Posterior vena cava (tissue), 2 donors: ENCODE data around the gene NSFL1C. TPM values are rescaled to one million over a fixed set of nuclear protein-coding genes. Genes with fewer than 3 reads are reported as not detected.
"Not testable (repeated sequence)": the region's sequence is repeated elsewhere in the genome, so short reads cannot be mapped to it uniquely, and the experiment has no call there.

Source experiments
- DNase-seq: peaks from one replicate; pipeline ENCODE4 v3.0.0-alpha.2; 2020; ENCODE audit warnings: low spot score
- intact Hi-C, 2 donors: fragments of 100-400 bp; cut with DNase I; formaldehyde crosslinking; loops; one replicate each; pipeline versions ENCODE4 v1.14.1 to v1.14.2; 2022 to 2023
- long read RNA-seq, 2 donors: library from polyadenylated mRNA; unstranded; transcript quantifications; one replicate each; pipeline ENCODE4 v2.0.0, GENCODE V29; 2020 to 2021
- total RNA-seq, 2 donors: library from RNA; stranded (reverse); fragmentation: NEBNext Ultra II Directional; extraction: Animal tissue kit (Norgen Biotek cat#: 25700); gene quantifications; one replicate each; pipeline ENCODE4 v1.2.1, GENCODE V29; 2021
- donor health status: DM: yes; HTN: yes; CAD: no.
- donor health status: DM: yes; HTN: yes; CAD: no.

NSFL1C gene
- 10 to 100 TPM; 58.7 to 62.0 TPM for total RNA-seq
- long read RNA-seq, donor 1, transcript NSFL1C-201 (9 exons, 3,568 nt) = major isoform, 36 of 44 reads
- long read RNA-seq, donor 1, partial matches to known transcripts = 2 of 44 reads
- long read RNA-seq, donor 1, other reads (novel, unspliced or antisense) = 5 of 44 reads
- long read RNA-seq, donor 2, transcript NSFL1C-201 (9 exons, 3,568 nt) = major isoform, 237 of 281 reads
- long read RNA-seq, donor 2, partial matches to known transcripts = 5 of 281 reads
- long read RNA-seq, donor 2, other reads (novel, unspliced or antisense) = 30 of 281 reads

- DNase-seq = peak; percentile 99
- intact Hi-C loops = loop anchor here in 1 of 2 donors (2.0 kb wide), 1 partner anchor 74 kb away; the partner anchor contains the start of gene FKBP1A
These were observed at the start of gene NSFL1C for GRCh38 chr20:1466211-1467081. Gene NSFL1C, minus strand, starts transcription at chr20:1466849. Its CDS starts 25 bp downstream, at chr20:1466824.

DNA sequence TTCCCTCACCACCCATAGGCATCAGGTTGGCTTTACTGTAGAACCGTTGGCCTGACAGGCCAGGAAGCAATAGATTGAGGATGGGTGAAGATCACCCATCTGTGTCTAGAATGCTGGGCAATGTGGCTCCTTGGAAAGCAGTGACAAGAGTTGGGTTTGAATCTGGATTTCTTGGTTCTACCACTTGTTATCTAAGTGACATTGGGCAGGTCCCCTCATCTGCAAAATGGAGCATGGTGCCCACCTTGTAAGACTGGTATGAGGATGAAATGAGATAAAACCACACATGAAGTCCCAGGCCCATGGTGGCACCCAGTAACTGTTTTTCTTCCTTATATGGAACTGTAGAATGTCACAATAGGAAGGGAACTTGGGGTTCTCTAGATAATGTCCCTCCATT lies 47.2 kb upstream of the NSFL1C start:
- intact Hi-C loops = no loop called here
- DNase-seq = no peak

DNA sequence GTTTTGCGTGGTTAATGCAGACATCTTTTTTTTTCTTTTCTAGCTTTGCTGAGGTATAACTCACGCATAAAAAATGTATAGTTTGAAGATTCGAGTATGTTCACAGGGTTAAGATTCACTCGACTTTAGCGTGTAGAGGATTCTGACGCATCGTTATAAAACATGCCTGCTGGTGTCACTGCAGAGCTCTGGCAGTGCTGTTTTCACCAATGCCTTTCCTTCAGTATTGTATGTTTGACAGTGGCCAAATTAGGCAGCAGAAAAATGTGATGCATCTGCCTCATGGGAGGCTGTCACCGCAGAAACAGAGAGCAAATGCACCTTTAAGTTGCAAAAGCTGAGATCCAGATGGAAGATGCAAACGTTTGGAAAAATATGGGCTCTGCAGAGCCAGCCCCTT lies 42.6 kb upstream of the NSFL1C start:
- intact Hi-C loops = no loop called here
- no peak for DNase-seq

- DNase-seq = no peak
- intact Hi-C loops = no loop called here
These were observed 41.9 kb upstream of the NSFL1C start for GRCh38 chr20:1508574-1508973.

DNA sequence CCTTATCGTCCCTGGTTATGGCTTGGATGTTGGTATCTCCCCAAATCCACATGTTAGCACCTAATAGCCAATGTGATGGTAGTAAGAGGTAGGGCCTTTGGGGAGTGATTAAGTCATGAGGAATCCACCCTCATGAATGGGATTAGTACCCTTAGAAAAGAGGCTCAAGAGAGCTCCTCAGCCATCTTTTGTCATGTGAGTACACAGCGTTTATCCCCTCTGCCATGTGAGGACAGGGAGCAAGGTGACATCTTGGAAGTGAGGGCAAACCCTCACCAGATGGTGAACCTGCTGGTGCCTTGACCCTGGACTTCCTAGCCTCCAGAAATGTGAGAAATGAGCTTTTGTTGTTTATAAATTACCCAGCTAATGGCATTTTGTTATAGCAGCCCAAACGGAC lies 40.6 kb upstream of the NSFL1C start:
- intact Hi-C loops = no loop called here
- no peak for DNase-seq

DNA sequence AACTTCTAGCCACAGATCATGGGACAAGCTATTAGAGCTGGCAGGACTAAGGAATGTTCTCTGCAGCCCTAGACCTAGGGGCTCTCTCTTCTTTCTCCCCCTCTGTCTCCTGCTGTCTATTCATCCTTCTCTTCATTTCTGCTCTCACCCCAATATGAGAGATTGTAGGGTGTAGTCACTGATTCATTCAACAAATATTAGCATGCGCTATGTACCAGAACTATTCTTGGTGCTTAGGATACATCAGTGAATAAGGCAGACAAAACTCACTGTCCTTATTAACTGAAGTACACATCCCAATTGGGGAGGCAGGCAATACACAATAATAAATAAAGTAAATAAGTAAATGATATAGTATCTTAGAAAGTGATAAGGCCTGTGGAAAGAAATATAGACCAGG lies 39.2 kb upstream of the NSFL1C start:
- DNase-seq = no peak
- intact Hi-C loops = no loop called here

DNA sequence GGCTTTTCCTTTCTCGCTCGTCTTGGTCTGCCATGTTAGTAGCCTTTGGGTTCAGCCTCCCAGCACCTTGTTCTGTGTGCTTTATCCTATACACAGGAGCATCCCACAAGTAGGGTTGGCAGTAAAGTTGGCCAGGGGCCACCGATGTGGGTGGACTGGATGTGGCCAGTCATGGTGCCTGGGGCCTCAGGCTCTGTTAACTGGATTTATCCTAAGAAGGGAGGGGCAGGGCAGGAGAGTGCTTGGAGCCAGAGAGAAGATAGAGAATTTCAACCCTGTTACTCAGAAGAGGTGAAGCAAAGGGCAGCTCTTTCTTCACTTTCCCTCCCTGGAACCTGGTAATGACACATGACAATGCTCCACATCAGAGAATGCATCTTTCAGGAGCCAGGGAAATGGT lies 38.7 kb upstream of the NSFL1C start:
- intact Hi-C loops = no loop called here
- no peak for DNase-seq

DNA sequence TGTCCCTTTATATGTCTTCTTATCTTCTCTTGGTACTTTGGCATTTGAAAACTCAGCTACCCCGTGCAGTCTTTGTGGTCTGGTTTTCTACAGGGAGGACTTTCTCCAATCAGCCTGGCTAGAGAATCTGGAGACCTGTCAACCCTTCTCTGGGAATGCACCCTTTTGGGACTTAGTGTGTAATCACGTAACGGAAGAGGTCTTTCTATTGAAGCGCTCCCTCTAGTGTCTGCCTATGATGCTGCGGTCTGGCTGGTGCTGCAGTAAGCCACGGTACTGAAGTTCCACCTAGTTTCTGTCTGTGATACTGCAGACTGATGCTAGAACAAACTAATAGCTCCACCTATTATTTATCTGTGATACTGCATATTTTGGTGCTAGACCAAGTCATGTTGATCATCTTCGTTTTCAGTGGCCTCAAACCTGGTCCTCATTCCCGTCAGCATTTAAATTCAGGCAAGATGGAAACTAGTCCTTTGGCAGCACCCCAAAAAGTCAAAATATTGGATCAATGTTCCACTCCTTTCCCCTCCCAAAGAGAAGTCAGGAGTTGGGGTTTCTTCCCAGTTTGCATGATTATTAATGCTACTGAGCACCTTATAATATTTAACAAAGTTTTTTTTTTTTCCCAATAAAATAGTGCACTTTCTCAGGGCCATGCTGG lies 37.0 kb upstream of the NSFL1C start:
- intact Hi-C loops = no loop called here
- peak; percentile 87 for DNase-seq

- intact Hi-C loops = no loop called here
- DNase-seq = no peak
These were observed 33.8 kb upstream of the NSFL1C start for GRCh38 chr20:1500496-1500895.

GRCh38 chr20:1499528-1500420 lies 33.1 kb upstream of the NSFL1C start:
- intact Hi-C loops = no loop called here
- no peak for DNase-seq

DNA sequence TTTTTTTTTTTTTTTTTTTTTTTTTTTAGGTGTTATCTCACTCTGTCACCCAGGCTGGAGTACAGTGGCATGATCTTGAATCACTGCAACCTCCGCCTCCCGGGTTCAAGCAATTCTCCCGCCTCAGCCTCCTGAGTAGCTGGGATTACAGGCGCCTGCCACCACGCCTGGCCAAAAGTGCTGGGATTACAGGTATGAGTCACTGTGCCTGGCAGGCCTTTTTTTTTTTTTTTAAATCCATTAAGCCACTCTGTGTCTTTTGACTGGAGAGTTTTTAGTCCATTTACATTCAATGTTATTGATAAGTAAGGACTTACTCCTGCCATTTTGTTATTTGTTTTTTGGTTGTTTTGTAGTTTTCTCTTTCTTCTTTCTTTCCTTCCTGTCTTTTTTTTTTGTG lies 30.7 kb upstream of the NSFL1C start:
- DNase-seq, intact Hi-C loops: not testable (repeated sequence)

DNA sequence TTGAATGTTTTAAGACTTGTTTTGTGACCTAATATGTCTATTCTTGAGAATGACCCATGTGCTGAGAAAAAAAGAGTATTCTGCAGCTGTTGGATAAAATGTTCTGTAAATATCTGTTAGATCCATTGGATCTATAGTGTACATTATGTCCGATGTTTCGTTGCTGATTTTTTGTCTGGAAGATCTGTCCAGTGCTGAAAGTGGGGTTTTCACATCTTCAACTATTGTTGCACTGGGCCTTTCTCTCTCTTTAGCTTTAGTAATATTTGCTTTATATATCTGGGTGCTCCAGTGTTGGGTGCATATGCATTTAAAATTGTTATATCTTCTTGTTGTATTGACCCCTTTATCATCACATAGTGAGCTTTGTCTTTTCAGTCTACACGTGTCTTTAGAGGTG lies 30.3 kb upstream of the NSFL1C start:
- DNase-seq = no peak
- intact Hi-C loops = no loop called here

- DNase-seq = no peak
- intact Hi-C loops = no loop called here
These were observed 27.8 kb upstream of the NSFL1C start for GRCh38 chr20:1494436-1494835.

GRCh38 chr20:1493536-1493935 lies 26.9 kb upstream of the NSFL1C start:
- no peak for DNase-seq

GRCh38 chr20:1491860-1492642 lies 25.4 kb upstream of the NSFL1C start:
- no peak for DNase-seq
- intact Hi-C loops = no loop called here

More at GRCh38 chr20:1493536-1493935, 26.9 kb upstream of the NSFL1C start:
- intact Hi-C loops = no loop called here

DNA sequence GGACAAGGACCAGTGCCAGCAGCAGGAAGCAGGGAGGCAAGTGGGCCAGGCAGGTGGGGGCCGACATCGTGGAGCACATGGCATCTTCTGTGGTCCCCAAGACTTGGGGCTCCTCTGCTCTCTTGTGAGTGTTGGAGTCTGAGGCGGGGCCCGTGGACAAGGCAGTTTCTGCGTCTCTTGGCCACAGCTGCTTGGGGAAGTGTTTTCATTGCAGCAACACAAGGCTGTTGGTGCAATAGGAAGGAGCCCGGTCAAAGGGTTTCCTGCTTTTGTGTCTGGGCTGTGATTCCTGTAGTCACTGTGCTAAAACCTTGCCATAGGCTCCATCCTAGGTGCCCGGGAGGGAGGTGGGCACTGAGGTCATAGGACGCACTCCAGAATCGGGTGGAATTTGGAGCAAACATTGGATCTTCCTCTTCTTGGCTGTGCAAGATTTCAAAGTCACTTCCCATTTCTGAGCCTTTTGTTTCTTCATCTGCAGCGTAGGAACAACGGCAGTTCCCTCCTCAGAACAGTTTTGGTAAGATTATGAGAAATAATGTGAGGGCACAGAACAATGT lies 24.7 kb upstream of the NSFL1C start, which contains the start of gene SIRPB2:
Gene SIRPB2 (minus strand): TSS at position 140 of the 560 bp plus-strand sequence. CDS start 61 bp downstream, at position 79.
- DNase-seq = peak; percentile 88

DNA sequence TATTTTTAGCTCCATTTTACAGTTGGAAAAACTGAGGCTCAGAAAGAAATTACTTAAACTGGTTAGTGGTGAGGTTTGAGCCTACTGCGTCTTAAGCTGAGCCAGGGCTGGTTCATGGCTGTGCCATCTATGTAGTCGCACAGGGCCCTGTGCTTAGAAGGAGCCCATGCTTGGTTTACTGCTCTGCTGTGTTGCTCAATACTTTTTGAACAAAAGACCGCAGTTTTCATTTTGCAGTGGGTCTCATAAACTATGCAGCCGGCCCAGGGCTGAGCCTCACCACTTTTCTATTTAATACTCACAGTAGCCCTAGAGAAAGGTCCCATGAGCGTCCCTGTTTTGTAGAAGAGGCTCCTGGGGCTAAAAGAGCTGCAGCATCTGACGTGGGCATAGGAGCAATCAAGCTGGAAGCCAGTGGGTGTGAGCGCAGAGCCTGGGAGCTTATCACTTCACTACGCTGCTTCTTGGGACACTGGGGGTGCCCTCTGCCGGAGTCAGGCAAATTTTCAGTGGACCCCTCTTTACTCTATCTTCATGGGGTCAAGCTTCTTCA lies 24.1 kb upstream of the NSFL1C start:
- intact Hi-C loops = no loop called here
- no peak for DNase-seq

More for the DNA sequence above, 24.7 kb upstream of the NSFL1C start, which contains the start of gene SIRPB2:
- intact Hi-C loops = no loop called here
